IPS DF 6.9 (cell line): ENCODE data around the gene IQCM.

ENCODE experiments used
- DNase-seq: peaks from one replicate; pipeline ENCODE4 v3.0.0-alpha.2; 2013; ENCODE audit warnings: low read depth, low spot score
- H3K27ac ChIP-seq: one replicate; pipeline ENCODE4 v1.5.1; 2013; ENCODE audit warnings: low read length, control low read depth
- H3K27me3 ChIP-seq: 2 replicates; pipeline ENCODE4 v1.6.1; 2013; ENCODE audit warnings: mild to moderate bottlenecking, low read length; ENCODE audit not compliant: control insufficient read depth, insufficient read depth
- H3K36me3 ChIP-seq: 2 replicates; pipeline ENCODE4 v1.6.1; 2013; ENCODE audit warnings: low read length; ENCODE audit not compliant: control insufficient read depth, insufficient read depth
- H3K4me1 ChIP-seq: 2 replicates; pipeline ENCODE4 v1.6.1; 2013; ENCODE audit warnings: low read length; ENCODE audit not compliant: control insufficient read depth, insufficient read depth
- H3K4me3 ChIP-seq: 2 replicates; pipeline ENCODE4 v1.5.1; 2013; ENCODE audit warnings: mild to moderate bottlenecking, low read length
- H3K9me3 ChIP-seq: 2 replicates; pipeline ENCODE4 v1.6.1; 2013; ENCODE audit warnings: low read length, inconsistent platforms; ENCODE audit not compliant: control insufficient read depth, insufficient read depth
- WGBS: extraction: QIAGEN DNeasy Blood & Tissue Kit; methylation state at CpG from one replicate; pipeline ENCODE4 v1.1.7; 2013; ENCODE audit warnings: mixed read lengths, missing lambda C conversion rate; ENCODE audit not compliant: insufficient read length, insufficient coverage; 5-methylcytosine and 5-hydroxymethylcytosine counted together

Gene IQCM

GRCh38 chr4:149801416-149801815, 14.2 kb downstream of the IQCM start:
- H3K4me3 ChIP-seq, result no peak overlapping the region
- H3K4me1 ChIP-seq, result no peaks in the 10 kb centered on the region
- no peak overlapping the region for H3K27ac ChIP-seq
- H3K9me3 ChIP-seq, result no peaks in the 10 kb centered on the region
- H3K36me3 ChIP-seq, result no peaks in the 10 kb centered on the region
- WGBS, result no CpG with 5 or more reads among the region's 2 CpGs
- DNase-seq, result no peak
- H3K27me3 ChIP-seq, result no peaks in the 10 kb centered on the region

GRCh38 chr4:149799546-149799945, 16.1 kb downstream of the IQCM start:
- no peaks in the 10 kb centered on the region for H3K4me1 ChIP-seq
- no peak overlapping the region for H3K4me3 ChIP-seq
- no peaks in the 10 kb centered on the region for H3K27me3 ChIP-seq
- no peak overlapping the region for H3K27ac ChIP-seq
- H3K36me3 ChIP-seq, result no peaks in the 10 kb centered on the region
- no peaks in the 10 kb centered on the region for H3K9me3 ChIP-seq
- WGBS, result no CpG with 5 or more reads among the region's 1 CpG
- no peak for DNase-seq

GRCh38 chr4:149796381-149796780, 19.3 kb downstream of the IQCM start:
- Histone ChIP-seq H3K4me1 (no peaks in the 10 kb centered on the region), H3K36me3 (no peaks in the 10 kb centered on the region), H3K27me3 (no peaks in the 10 kb centered on the region), H3K27ac (no peak overlapping the region), H3K9me3 (no peaks in the 10 kb centered on the region), H3K4me3 (no peak overlapping the region)
- DNase-seq, result no peak

GRCh38 chr4:149795256-149795655, 20.4 kb downstream of the IQCM start:
- Histone ChIP-seq H3K27me3 (no peaks in the 10 kb centered on the region), H3K4me1 (no peaks in the 10 kb centered on the region), H3K9me3 (no peaks in the 10 kb centered on the region), H3K27ac (no peak overlapping the region), H3K4me3 (no peak overlapping the region), H3K36me3 (no peaks in the 10 kb centered on the region)
- no peak for DNase-seq
- no CpG with 5 or more reads among the region's 4 CpGs for WGBS

- H3K4me3 ChIP-seq, result no peak overlapping the region
- no peak for DNase-seq
- no peaks in the 10 kb centered on the region for H3K9me3 ChIP-seq
- no CpG with 5 or more reads among the region's 1 CpG for WGBS
- no peaks in the 10 kb centered on the region for H3K27me3 ChIP-seq
- H3K27ac ChIP-seq, result no peak overlapping the region
- no peaks in the 10 kb centered on the region for H3K4me1 ChIP-seq
- no peaks in the 10 kb centered on the region for H3K36me3 ChIP-seq
These were observed 21.3 kb downstream of the IQCM start for GRCh38 chr4:149794352-149794751.

- Histone ChIP-seq H3K36me3 (no peaks in the 10 kb centered on the region), H3K4me1 (no peaks in the 10 kb centered on the region), H3K27ac (no peak overlapping the region), H3K9me3 (no peaks in the 10 kb centered on the region), H3K4me3 (no peak overlapping the region), H3K27me3 (no peaks in the 10 kb centered on the region)
- DNase-seq, result no peak
These were observed 22.2 kb downstream of the IQCM start for GRCh38 chr4:149793459-149793858.

- WGBS, result no CpG with 5 or more reads among the region's 1 CpG
- Histone ChIP-seq H3K9me3 (no peaks in the 10 kb centered on the region), H3K36me3 (no peaks in the 10 kb centered on the region), H3K4me1 (no peaks in the 10 kb centered on the region), H3K4me3 (no peak overlapping the region), H3K27me3 (no peaks in the 10 kb centered on the region), H3K27ac (no peak overlapping the region)
- no peak for DNase-seq
These were observed 23.8 kb downstream of the IQCM start for GRCh38 chr4:149791851-149792250.

GRCh38 chr4:149790172-149790907, 25.3 kb downstream of the IQCM start:
- DNase-seq, result no peak
- WGBS, result no CpG with 5 or more reads among the region's 4 CpGs

GRCh38 chr4:149788300-149788699, 27.3 kb downstream of the IQCM start:
- WGBS, result no CpG with 5 or more reads among the region's 4 CpGs
- DNase-seq, result no peak
- H3K4me3 ChIP-seq, result no peak overlapping the region
- no peaks in the 10 kb centered on the region for H3K9me3 ChIP-seq
- H3K27ac ChIP-seq, result no peak overlapping the region
- no peaks in the 10 kb centered on the region for H3K4me1 ChIP-seq
- no peaks in the 10 kb centered on the region for H3K27me3 ChIP-seq
- H3K36me3 ChIP-seq, result no peaks in the 10 kb centered on the region

More at GRCh38 chr4:149790172-149790907, 25.3 kb downstream of the IQCM start:
- H3K36me3 ChIP-seq, result no peaks in the 10 kb centered on the region
- no peak overlapping the region for H3K27ac ChIP-seq
- H3K9me3 ChIP-seq, result no peaks in the 10 kb centered on the region
- H3K4me3 ChIP-seq, result no peak overlapping the region
- no peaks in the 10 kb centered on the region for H3K27me3 ChIP-seq
- H3K4me1 ChIP-seq, result no peaks in the 10 kb centered on the region

- H3K27me3 ChIP-seq, result no peaks in the 10 kb centered on the region
- no CpG with 5 or more reads among the region's 1 CpG for WGBS
- DNase-seq, result peak; percentile 20
- H3K36me3 ChIP-seq, result no peaks in the 10 kb centered on the region
- no peak overlapping the region for H3K27ac ChIP-seq
- H3K9me3 ChIP-seq, result no peaks in the 10 kb centered on the region
- no peaks in the 10 kb centered on the region for H3K4me1 ChIP-seq
- no peak overlapping the region for H3K4me3 ChIP-seq
These were observed 29.8 kb downstream of the IQCM start for GRCh38 chr4:149785696-149786431.

- no peak overlapping the region for H3K4me3 ChIP-seq
- no peak for DNase-seq
- H3K4me1 ChIP-seq, result no peaks in the 10 kb centered on the region
- H3K27ac ChIP-seq, result no peak overlapping the region
- H3K27me3 ChIP-seq, result no peaks in the 10 kb centered on the region
- no CpG with 5 or more reads among the region's 2 CpGs for WGBS
- no peaks in the 10 kb centered on the region for H3K9me3 ChIP-seq
- H3K36me3 ChIP-seq, result no peaks in the 10 kb centered on the region
These were observed 31.6 kb downstream of the IQCM start for GRCh38 chr4:149784018-149784417.
